Skeletal muscle cell (primary cell): ENCODE results near the gene CLCNKB.
A peak's percentile ranks its signal among the peaks of the same experiment; 100 is the strongest.
"Not testable (repeated sequence)": the region's sequence is repeated elsewhere in the genome, so short reads cannot be mapped to it uniquely, and the experiment has no call there.

Experiments used
- DNase-seq: peaks from one replicate; pipeline ENCODE4 v3.0.0-alpha.2; 2010; ENCODE audit warnings: low read depth
- H3K4me3 ChIP-seq: 2 replicates; pipeline ENCODE4 v1.5.1; 2011; ENCODE audit warnings: low read depth, mild to moderate bottlenecking, control low read depth, low read length, moderate library complexity

Gene CLCNKB

GRCh38 chr1:16014509-16015482, 28.8 kb upstream of the CLCNKB start:
- DNase-seq, result no peak
- no peak overlapping the region for H3K4me3 ChIP-seq

GRCh38 chr1:16015491-16015890, 28.1 kb upstream of the CLCNKB start:
- no peak overlapping the region for H3K4me3 ChIP-seq
- DNase-seq, result no peak

DNA sequence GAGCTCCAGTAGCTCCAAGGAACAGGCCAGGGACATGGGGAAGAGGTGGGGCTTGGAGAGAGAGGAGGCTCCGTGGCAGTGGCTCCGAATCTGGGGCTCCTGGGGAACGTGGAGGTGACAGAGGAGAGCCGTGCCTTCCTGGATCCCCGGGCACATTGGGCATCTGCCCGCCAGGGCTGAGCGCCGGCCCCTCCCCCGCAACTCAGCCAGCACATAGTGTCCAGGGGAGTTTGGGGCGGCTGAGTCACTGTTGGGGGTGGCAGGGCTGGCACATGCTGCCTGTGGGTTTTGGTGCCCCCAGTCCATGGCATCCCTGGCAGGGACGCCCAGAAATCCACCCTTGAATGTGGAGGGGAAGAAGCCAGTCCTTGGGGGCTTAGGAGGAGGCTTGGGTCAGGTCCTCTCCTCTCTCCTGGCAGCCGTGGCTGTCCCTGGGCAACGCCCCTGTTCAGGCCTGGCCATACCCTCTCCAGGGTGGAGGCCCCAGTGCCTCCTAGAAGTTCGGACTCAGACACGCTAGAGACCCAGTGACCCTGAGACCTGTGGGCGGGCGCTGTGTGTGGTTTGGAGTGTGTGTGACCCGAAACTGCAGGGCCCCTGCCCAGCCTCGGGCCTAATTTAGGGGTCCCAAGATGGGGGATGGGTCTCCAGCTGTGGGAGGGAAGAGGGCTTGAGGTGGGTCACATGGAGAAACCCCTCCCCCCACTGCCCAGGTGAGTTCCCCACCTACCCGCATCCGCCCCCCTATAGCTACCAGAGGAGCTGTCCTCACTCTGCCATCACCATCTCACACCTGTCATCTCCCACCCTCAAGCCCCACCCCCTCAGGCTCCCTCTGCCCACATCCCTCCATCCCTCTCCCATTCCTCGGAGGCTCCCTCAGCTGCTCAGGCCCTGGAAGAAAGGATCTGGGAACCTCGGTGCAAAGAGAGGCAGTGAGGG, 27.4 kb upstream of the CLCNKB start:
- no peak for DNase-seq
- no peak overlapping the region for H3K4me3 ChIP-seq

- H3K4me3 ChIP-seq, result peak overlapping the region; percentile 3
Observed at GRCh38 chr1:16017076-16017460, 26.5 kb upstream of the CLCNKB start.

GRCh38 chr1:16017461-16018303, 25.9 kb upstream of the CLCNKB start, which contains the start of gene HSPB7:
HSPB7 (minus strand) TSS chr1:16018043; CDS start chr1:16017963, 80 bp downstream.
- peak within 1 kb of the TSS; percentile 13 for H3K4me3 ChIP-seq
- peak; percentile 68 for DNase-seq

More at GRCh38 chr1:16017076-16017460, 26.5 kb upstream of the CLCNKB start:
- no peak for DNase-seq

DNA sequence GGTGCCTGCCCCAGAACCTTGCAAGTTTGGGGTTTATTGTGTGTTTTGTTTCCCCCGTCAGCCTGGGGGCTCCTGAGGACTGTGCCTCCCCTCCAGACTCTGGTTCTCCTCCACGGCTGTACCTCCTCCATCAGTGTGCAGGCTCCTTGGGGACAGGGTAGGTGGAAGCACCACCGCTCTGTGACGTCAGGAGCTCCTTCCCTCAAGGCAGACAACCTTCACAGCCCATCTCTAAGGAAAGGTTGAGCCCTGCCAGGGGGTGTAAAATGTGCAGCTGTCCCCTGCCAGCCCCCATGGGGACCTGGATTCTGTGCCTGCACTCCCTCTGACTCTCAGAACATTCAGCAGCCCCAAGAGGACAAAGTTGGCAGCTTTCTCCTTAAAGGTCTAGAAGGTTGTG, 25.3 kb upstream of the CLCNKB start:
- H3K4me3 ChIP-seq, result no peak overlapping the region
- DNase-seq, result no peak

DNA sequence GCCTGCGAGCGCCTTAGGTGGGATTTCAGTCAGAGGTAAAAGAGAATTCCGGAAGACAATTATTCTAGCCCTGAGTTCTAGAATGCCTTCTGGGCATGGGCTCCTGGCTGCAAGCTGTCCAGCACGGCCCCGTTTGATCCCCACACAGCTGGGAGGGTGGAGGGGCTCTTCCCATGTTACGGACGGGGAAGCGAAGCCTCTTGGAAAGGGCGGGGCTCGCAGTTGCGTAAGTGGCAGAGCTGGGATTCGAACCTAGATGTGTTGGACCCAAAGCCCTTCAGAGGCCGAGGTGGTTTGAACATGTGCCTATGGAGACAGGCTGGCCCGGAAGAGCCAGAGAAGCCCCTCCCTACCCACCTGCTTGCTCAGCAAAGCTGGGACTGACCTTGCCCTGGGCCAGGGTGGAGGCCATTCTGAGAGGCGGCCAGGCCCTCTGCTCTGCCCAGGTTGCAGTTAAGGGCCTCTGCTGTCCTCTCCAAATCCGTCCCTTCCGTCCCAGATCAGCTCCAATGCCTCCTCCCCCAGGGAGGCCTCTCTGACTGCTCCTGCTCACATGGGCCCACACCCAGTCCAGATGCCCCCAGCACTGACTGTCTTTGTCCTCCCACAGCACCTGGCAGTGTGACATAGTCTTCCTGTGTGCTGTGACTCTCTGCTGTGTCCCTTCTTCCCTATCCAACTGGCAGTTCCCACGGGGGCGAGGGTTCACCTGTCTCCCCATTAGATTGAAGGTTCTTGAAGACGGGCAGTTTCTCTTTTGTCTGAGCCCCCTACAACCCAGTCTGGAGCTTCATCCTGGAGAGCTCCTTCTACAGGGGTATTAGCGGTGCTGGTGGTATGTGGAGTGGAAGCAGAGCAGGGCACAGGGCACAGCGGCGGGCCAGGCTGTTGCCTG, 24.6 kb upstream of the CLCNKB start:
- H3K4me3 ChIP-seq, result no peak overlapping the region
- DNase-seq, result no peak

DNA sequence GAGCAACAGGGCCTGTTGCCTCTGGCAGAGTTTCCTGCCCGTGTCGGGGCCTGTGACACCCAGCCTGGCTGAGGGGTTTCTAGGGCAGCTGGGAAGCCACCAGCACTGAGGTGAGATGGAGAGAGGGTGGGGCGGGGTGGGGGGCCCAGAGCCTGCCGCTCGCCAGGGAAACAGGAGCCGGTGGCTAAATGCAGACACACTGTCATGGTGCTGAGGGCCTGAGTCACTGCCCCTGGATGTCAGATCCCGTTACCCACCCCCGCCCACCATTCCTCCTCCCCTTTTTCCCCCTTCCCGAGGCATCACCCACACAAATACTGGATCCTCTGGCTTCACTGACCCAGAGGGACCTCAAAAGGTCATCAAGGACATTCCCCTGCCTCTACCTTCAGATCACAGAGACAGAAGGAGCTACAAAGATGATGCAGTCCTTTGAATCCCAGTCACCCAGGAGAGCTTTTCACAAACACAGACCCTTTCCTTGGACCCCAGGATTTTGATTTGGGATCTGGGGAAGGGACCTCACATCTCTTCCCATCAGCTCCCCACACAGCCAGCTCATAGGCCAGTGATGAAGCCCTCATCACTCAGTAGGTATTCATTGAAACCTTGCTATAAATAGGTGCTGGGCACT, 23.8 kb upstream of the CLCNKB start:
- H3K4me3 ChIP-seq, result no peak overlapping the region
- DNase-seq, result no peak

DNA sequence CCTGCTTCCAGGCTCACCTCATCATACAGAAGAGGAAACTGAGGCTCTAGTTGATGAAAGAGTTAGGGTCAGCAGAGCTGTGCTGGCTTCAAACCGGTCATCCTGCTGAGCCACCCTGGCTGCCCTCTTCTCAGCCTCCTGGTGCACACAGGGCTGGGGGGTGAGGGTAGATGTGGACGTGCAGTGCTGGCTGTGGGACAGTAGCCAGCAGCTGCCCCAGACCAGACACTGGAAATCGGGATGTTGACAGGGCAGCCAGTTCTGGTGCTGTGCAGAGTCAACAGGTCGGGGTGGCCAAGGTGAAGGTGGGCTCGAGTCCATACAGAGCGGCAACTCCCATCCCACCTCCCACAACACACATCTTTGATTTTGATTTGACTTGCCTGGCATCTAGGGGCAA, 23.3 kb upstream of the CLCNKB start:
- no peak for DNase-seq
- H3K4me3 ChIP-seq, result no peak overlapping the region

- not testable (repeated sequence) for DNase-seq, H3K4me3 ChIP-seq
Observed at GRCh38 chr1:16020878-16021277, 22.7 kb upstream of the CLCNKB start.

DNA sequence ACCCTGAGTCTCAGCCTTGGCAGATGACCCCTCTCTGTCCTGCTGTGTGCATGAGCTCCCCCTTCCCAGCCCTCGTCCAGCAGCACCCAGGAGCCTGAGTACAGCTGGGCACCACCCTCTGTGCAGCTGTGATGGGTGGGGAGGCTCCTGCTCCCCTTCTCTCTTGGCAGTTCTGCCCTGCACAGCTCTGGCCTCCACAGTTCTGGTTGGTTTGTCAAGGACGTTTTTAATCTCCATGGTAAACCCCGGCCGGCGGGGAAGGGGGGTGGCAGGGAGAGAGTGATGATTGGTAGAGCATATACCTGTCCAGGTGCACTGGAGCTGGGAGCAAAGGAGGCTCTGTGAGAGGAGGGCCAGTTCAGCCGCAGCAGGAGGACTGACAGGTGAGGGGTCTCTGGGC, 21.9 kb upstream of the CLCNKB start, which contains the start of gene CLCNKA:
Gene CLCNKA (plus strand): TSS at position 356 of the 400 bp plus-strand sequence. CDS start 584 bp downstream, outside the sequence.
- no peak for DNase-seq
- H3K4me3 ChIP-seq, result no peak within 1 kb of the TSS

DNA sequence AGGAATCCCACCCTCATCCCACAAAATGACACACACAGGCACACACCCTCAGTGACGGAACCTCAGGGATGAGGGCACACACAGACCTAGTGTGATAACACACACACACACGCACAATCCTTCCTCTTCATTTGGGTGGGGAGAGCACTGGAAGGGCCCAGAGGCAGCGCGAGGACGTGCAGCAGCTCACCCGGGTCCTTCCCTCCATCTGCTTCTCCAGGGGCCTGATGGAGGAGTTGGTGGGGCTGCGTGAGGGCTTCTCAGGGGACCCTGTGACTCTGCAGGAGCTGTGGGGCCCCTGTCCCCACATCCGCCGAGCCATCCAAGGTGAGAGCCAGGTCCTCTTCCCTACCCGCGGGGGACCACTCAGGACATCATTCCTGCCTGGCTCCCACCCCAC, 21.2 kb upstream of the CLCNKB start:
- no peak for DNase-seq
- H3K4me3 ChIP-seq, result no peak overlapping the region

- no peak for DNase-seq
- no peak overlapping the region for H3K4me3 ChIP-seq
Observed at GRCh38 chr1:16023050-16023653, 20.4 kb upstream of the CLCNKB start.

- DNase-seq, H3K4me3 ChIP-seq: not testable (repeated sequence)
Observed at GRCh38 chr1:16026302-16026701, 17.3 kb upstream of the CLCNKB start.

GRCh38 chr1:16026723-16027484, 16.7 kb upstream of the CLCNKB start:
- H3K4me3 ChIP-seq, result peak overlapping the region; percentile 13

GRCh38 chr1:16028237-16029002, 15.2 kb upstream of the CLCNKB start:
- no peak for DNase-seq
- no peak overlapping the region for H3K4me3 ChIP-seq

More at GRCh38 chr1:16026723-16027484, 16.7 kb upstream of the CLCNKB start:
- DNase-seq, result no peak
